Effector CD4-positive, alpha-beta T cell (primary cell): Measurements from ENCODE around the gene SLC44A2.

Source experiments
- DNase-seq: peaks from one replicate; pipeline ENCODE4 v3.0.0-alpha.2; 2020

SLC44A2 gene

DNA sequence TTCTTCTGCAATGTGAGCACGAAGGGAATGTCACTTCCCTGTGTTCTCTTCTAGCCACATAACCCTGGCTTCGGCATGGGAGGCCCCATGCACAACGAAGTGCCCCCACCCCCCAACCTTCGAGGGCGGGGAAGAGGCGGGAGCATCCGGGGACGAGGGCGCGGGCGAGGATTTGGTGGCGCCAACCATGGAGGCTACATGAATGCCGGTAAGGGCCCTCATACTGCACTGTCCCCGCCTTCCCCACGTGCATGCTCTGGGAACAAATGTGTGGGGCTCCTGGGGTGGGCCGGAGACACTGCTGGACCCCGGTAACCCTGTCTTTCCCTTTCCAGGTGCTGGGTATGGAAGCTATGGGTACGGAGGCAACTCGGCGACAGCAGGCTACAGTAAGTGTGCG lies 58.2 kb downstream of the SLC44A2 start:
- no peak for DNase-seq

DNA sequence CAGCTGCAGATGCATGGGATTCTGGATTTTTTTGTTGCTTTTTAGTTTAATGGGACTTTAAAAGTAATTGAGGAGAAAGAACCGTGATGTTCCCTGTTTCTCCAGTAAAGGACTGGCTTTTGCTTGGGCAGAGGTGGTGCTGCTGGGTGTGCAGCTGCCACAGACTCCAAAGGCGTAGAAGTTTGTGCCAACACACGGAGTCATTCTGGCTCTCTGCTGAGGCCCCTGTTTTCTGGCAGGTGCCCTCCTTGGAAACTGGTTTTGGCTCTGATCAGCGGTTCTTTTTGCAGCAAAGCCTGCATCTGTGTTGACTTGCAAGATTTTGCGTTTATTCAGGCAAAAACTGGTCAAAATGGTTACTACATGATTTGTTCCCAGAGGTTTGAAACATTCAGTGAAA lies 59.9 kb downstream of the SLC44A2 start:
- DNase-seq, result no peak

DNA sequence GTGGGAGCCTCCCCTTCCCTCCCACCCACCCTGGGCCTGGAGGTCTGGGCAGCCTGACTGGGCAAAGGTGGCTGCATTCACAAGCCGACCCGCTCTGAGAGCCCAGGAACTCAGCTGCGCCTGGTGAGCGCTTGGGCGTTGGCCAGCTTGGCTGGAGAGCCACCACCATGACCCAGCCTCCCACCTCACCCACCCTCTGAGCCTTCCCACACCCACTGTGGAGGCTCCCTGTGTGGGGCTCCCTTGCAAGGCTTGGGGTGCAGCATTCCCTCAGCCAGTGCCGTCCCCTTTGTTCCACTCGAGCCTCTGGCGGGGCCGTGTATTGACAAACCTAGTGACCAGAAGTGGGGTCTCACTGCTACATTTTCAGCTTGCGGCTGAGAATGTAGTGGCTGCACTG lies 60.8 kb downstream of the SLC44A2 start:
- no peak for DNase-seq

DNA sequence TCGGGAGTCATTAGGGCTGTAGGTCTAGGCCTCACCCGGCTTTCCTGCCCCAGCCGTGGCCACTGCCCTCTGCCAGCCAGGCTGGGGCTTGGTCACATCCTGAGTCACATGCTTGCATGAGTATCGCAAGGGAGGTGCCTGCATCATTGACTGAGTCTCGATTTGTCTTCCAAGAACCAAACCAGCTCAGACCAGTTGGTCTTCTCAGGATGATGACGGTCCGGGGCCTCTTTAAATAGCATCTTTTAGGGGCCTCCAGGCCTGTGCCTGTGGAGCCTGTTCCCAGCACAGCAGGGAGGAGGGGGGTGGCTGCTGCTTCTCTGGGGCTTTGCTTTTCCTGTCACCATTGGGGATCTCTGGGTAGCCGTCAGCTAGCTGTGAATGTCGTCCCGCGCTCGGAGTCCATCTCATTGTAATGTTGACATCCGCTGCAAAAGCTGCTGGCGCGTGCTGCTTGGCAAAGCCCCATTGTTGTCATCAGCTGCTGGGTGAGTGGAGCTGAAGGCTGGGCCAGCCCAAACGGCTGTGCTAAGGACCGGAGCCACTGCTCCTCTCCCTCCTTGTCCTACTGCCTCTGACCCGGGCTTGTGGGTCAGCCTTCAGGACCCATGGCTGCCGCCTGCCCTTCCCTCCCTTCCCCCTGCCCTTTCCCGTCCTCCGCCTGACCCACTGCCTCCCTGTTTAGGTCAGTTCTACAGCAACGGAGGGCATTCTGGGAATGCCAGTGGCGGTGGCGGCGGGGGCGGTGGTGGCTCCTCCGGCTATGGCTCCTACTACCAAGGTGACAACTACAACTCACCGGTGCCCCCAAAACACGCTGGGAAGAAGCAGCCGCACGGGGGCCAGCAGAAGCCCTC lies 61.5 kb downstream of the SLC44A2 start:
- no peak for DNase-seq

DNA sequence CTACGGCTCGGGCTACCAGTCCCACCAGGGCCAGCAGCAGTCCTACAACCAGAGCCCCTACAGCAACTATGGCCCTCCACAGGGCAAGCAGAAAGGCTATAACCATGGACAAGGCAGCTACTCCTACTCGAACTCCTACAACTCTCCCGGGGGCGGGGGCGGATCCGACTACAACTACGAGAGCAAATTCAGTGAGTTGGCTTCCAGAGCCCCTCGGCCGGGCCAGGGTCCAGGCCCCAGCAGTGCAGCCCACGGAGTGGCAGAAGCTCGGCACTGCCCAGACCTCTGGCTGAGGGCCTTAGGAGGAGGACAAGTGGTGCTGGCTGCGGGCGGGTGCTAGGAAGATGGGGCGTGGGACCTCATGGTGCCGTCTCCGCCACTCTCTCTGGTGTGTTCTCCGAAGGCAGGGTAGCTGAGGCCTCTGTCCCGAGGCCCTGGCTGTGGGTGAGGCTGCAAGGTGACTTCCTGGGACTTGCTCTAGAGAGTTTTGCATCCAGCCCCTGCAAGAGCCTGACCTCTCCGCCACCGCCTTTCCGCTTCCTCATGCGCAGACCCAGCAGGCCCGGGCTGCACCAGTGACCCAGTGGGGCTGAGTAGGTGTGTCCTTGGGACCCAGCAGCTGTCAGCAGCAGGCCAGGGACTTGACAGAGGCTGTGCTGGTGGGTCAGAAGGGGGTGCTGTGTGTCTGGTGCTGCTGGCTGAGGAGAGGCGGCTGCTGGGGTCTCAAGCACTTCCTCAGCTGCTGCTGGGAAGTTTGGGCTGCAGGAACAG lies 62.4 kb downstream of the SLC44A2 start:
- no peak for DNase-seq

DNA sequence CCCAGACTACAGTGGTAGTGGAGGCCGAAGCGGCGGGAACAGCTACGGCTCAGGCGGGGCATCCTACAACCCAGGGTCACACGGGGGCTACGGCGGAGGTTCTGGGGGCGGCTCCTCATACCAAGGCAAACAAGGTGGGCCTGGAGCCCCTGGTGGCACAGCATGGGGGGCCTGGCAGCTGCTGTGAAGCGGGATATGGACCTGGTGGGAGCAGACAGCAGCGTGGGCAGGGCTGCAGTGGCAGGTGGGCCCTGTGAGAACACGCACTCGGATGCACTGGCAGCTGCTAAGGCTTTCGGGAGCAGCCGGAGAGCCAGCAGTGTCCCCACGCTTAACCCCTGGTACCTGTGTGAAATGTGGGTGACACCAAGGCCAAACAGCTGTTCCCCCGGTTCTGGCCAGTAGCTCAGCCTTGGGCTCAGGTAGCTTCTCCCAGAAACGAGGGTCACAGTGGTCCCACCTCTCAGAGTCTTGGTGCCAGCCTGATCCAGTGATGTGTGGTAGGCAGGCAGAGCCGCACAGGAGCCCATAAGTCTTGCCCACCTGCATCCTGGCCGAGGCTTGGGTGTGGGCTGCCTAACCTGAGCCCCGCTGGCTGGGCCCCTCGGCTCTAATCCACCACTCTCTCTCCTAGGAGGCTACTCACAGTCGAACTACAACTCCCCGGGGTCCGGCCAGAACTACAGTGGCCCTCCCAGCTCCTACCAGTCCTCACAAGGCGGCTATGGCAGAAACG lies 63.4 kb downstream of the SLC44A2 start:
- no peak for DNase-seq

DNA sequence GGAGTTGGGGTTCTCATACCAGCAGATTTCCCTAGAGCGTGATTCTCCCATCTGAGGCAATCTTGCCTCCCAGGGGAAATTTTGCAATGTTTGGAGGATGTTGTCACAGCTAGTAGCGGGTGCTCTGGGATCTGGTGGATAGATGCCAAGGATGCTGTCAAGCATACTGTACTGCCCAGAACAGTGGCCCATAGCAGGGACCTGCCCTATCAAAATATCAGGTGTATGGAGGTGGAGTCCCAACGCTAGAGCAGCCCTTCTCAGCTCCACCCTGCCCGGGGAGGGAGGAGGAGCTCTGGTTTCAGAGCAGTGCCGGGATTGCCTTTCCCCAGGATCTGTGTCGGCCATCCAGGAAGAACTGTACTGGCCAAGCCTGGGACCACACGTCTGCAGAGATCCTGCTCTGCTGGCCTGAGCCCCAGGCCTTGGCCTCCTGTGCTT lies 65.0 kb downstream of the SLC44A2 start:
- no peak for DNase-seq

DNA sequence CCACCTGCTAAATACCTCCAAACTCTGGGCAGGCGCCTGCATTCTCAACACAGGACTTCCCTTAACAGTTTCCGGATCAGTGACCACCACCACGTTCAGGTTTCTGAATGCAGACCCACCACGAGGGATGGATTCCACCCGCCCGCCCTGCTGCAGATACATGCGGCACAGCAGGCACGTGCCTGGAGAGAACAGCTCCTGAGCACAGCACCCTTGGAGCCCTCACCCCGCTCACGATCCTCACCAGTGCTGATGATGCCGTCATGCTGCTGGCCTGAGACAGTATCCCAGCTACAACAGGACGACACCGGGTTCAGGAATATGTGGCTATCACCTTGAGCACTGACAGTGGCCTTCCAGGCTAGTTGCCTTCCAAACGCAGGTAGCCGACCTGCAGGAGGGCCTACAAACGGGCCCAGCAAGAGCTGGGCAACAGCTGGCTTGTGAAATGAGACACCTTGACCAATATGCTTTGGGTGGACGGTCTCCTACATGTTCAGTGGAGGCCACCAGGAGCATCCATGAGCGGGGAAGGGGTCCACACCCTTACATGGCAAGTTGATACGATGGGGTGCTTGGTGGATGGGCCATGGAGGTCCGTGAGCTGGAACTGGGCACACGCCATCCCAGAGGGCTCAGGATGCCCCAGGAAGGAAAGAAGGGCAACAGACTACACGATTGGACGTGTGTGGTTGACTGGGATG lies 66.0 kb downstream of the SLC44A2 start:
- DNase-seq, result no peak

DNA sequence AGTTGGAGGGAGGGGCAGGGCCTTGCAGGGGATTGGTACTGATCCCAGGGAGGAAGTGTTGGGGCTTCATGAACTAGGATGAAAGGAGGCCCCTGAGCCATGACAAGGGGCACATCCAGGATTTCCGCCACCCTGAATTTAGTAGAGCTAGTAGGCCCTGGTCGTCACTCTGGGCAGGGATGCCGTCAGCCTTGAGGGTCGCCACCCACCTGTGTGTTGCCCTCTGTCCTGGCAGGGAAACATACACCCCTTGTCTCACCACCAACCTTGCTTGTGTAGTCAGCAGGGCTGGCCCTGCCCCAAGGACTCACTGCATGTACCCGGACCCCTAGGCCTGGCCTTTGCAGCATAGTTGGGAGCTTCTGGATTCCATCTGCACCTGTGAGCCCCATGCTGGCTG lies 66.5 kb downstream of the SLC44A2 start:
- no peak for DNase-seq

DNA sequence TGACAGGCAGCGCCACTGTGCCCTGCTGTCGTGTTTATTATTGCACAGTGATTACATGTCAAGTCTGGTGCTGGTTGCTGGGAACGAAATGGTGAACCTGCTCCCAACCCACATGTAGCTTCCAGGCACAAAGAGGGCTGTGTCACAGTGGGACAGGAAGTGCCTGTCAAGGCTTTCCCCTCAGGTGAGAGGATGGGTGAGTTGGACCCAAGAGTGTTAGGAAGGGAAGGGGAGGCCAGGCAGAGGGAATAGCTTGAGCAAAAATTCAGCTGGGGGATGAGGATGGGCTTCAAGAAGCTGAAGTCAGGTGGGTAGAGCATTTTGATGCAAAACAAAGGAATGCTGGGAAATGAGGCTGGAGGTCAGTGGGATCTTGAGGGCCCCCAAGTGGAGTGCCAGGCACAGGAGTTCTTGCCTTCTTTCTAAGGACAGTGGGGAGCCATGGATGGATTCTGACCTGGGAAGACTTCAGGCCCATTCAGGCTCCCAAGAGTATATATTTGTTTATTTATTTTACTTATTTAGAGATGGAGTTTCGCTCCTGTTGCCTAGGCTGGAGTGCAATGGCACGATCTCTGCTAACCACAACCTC lies 67.4 kb downstream of the SLC44A2 start:
- DNase-seq, result no peak
